Measurements from ENCODE around the gene ASIC3.

The ASIC3 gene

DNA sequence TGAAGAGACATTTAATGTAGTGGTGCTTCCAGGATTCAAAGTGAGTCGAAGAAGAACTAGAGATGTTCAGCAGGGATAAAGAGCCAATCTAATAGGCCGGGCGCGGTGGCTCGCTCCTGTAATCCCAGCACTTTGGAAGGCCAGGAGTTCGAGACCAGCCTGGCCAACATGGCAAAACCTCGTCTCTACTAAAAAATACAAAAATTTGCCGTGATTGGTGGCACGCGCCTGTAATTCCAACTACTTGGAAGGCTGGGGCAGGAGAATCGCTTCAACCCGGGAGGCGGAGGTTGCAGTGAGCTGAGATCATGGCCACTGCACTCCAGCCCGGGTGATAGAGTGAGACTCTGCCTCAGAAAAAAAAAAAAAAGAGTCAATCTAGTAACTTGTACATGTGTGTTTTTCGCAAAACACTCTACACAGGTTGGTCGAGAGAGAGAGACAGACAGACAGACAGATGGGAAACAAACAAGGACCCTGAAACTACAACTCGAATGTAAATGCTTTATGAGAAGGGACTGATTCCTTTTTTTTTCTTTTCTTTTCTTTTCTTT, 19.3 kb upstream of the ASIC3 start:
- Histone ChIP-seq H3K36me3 (no peaks in the 10 kb centered on the region), H3K27me3 (no peaks in the 10 kb centered on the region), H3K4me1 (no peaks in the 10 kb centered on the region), H3K4me3 (ENCODE audit: low read depth, low read length) (peak overlapping the region; percentile 91), H3K9me3 (no peaks in the 10 kb centered on the region)
- no peak for DNase-seq
- TF ChIP-seq CTCF (IDR thresholded peaks at IDR 0.05; ENCODE audit: low read depth, low read length), result no peak

- Histone ChIP-seq H3K36me3 (peaks cover 7% of the 10 kb centered on the region; the same call in 1 of the 2 replicates), H3K9me3 (no peaks in the 10 kb centered on the region), H3K27me3 (no peaks in the 10 kb centered on the region), H3K4me3 (ENCODE audit: low read depth, low read length) (no peak overlapping the region), H3K4me1 (no peaks in the 10 kb centered on the region)
- DNase-seq, result no peak
- no peak for TF ChIP-seq CTCF (IDR thresholded peaks at IDR 0.05; ENCODE audit: low read depth, low read length)
Measured at GRCh38 chr7:151031011-151031410, 17.3 kb upstream of the ASIC3 start.

DNA sequence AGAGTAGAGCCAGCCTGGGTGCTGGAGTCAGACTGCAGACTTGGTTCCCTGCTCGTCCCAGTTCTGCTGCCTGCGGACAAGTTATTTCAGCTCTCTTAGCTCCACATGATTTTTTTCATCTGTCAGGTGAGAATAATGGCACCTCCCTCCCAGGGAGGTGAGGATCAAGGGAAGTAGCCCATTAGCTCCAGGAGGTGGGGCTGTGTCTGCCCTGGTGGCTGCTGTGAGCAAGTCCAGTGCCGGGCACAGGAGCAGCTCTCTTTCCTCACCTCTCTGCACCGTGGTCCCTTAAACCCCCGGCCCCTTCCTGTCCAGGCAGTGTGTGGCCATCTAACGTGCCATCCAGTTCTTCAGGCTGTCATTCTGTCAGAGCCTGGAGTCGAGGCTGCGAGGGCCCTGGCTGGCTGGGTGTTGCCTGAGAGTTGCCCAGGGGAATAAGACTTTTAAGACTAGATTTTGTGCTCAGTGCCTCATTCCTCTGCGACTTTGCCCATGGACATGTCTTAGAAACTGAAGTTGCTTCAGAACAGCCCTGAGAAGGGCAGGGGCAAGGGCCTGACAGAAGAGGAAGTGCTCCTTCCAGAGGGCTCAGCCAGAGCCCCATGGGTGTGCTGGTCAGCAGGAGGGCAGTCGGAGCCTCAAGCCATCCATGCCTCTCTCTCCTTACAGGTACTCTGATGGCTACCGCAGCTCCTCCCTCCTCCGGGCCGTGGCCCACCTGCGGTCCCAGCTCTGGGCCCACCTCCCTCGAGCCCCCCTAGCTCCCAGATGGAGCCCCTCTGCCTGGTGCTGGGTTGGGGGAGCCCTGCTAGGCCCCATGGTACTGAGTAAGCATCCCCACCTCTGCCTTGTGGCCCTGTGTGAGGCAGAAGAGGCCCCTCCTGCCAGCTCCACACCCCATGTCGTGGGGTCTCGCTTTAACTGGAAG, 15.1 kb upstream of the ASIC3 start:
- H3K4me3 ChIP-seq (ENCODE audit: low read depth, low read length), result no peak overlapping the region
- no peak for DNase-seq
- peaks cover 5% of the 10 kb centered on the region for H3K4me1 ChIP-seq
- no peaks in the 10 kb centered on the region for H3K9me3 ChIP-seq
- no peaks in the 10 kb centered on the region for H3K27me3 ChIP-seq
- peaks cover 7% of the 10 kb centered on the region; the same call in 1 of the 2 replicates for H3K36me3 ChIP-seq
- TF ChIP-seq CTCF (IDR thresholded peaks at IDR 0.05; ENCODE audit: low read depth, low read length), result no peak

- Histone ChIP-seq H3K36me3 (peaks cover 7% of the 10 kb centered on the region; the same call in 1 of the 2 replicates), H3K27me3 (no peaks in the 10 kb centered on the region), H3K4me1 (peaks cover 11% of the 10 kb centered on the region), H3K4me3 (ENCODE audit: low read depth, low read length) (no peak overlapping the region), H3K9me3 (no peaks in the 10 kb centered on the region)
- DNase-seq, result no peak
- no peak for TF ChIP-seq CTCF (IDR thresholded peaks at IDR 0.05; ENCODE audit: low read depth, low read length)
Measured at GRCh38 chr7:151033864-151034249, 14.5 kb upstream of the ASIC3 start.

DNA sequence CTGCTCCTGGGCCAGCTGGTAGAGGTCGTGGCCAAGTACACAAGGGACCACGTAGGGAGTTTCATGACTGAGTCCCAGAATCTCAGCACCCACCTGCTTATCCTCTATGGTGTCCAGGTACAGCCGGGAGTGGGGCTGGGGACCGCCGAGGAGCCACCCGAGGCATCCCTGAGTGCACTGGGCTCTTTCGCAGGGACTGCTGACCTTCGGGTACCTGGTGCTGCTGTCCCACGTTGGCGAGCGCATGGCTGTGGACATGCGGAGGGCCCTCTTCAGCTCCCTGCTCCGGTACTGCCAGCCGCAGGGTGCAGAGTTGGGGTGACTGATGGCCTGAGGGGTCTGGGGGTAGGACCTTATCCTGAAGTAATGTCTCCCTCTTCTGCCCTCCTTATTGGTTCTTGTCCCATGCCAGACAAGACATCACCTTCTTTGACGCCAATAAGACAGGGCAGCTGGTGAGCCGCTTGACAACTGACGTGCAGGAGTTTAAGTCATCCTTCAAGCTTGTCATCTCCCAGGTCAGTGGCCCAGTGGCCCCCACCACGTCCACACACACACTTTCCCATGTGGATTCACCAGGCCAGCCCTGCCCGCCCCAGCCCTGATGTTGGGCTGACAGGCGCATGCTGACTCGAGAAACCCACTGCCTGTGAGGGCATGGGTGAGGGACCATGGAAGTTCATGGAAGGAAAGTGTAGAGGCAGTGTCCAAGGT, 13.9 kb upstream of the ASIC3 start:
- H3K4me1 ChIP-seq, result peaks cover 16% of the 10 kb centered on the region

More for the DNA sequence above, 13.9 kb upstream of the ASIC3 start:
- no peaks in the 10 kb centered on the region for H3K9me3 ChIP-seq
- TF ChIP-seq CTCF (IDR thresholded peaks at IDR 0.05; ENCODE audit: low read depth, low read length), result no peak
- H3K36me3 ChIP-seq, result peaks cover 7% of the 10 kb centered on the region; the same call in 1 of the 2 replicates
- DNase-seq, result no peak
- H3K27me3 ChIP-seq, result no peaks in the 10 kb centered on the region
- H3K4me3 ChIP-seq (ENCODE audit: low read depth, low read length), result no peak overlapping the region

Data from BE2C (cell line).